Kidney glomerular epithelial cell (primary cell): ENCODE data around the gene DMRTC2.

Source experiments
- DNase-seq: peaks from one replicate; lab custom pipeline; 2025; lab: John Stamatoyannopoulos, UW

DMRTC2 gene

GRCh38 chr19:41847351-41848105 is 2.7 kb downstream of the DMRTC2 start:
- no peak for DNase-seq

GRCh38 chr19:41848666-41849065 is 3.8 kb downstream of the DMRTC2 start:
- DNase-seq, result no peak

DNA sequence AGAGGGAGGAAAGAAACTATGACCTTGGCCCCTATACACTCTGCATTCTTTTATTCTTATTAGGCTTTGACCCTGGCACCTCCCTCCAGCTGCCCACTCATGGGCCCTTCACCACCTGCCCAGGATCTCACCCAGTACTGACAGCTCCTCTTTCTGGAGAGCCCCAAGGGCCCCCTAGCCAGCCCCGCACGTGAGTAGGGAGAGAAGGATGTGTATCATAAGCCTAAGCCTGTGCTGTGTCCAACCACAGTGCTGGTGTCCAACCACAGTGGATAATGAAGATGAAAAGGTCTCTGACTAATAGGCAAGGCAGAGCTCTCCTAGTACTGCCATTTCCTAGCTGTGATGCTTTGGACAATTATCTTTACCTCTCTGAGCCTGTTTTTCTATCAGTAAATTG is 4.2 kb downstream of the DMRTC2 start:
- no peak for DNase-seq

DNA sequence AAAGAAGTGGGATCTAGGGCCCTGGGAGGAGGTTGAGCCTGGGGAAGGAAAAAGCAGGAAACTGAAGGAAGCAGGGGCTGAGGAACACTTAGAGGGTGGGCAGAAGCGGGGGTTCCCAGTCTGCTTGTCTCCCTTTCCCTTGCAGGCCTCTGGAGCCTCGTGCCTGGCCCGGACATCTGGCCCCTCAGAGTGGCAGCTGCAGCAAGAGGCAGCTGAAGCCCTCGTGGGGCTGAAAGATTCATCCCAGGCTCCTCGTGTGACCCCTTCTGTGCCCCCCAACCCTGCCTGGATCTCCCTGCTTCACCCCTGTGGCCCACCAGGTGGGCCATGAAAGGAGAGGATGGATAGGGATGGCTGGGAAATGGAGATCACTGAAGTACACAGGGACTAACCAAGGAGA is 5.5 kb downstream of the DMRTC2 start:
- no peak for DNase-seq

DNA sequence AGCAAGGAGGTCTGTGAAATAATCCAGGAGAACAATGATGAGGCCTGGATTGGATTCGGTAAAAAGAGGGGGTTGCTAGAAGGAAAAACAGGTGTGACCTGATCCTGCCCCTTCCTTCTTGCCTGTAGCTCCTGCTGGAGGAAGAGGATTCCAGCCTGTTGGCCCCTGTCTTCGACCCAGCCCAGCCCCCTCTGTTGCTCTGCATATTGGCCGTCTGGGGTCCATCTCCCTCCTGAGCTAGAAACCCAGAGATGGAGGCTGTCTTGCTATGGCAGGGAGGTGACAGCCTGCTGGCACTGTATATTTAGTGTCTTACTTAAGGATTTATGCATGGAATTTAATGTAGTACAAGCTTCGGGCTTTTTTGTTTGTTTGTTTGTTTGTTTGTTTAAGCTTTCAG is 6.6 kb downstream of the DMRTC2 start:
- DNase-seq, result no peak

GRCh38 chr19:41853344-41853743 is 8.5 kb downstream of the DMRTC2 start:
- DNase-seq, result no peak

- no peak for DNase-seq
Measured at GRCh38 chr19:41853768-41854167, 8.9 kb downstream of the DMRTC2 start.

DNA sequence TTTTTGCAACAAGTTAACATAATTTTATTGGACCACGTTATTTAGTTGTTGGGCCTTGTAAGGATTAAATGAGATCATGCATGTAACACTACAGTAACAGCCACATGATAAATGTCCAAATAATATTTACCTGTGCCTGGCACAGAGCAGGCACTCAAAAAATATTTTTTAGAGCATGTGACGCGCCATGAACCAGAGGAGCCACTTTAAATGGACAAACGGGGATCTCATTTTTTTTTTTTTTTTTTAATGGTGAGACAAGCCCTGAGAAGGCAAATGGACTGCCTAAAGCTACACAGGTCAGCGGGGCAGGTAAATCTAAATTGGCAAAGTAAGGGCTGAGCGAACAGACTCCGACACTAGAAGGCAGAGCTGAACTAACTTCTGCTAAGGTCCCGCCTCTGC is 14.4 kb downstream of the DMRTC2 start:
- DNase-seq, result no peak

- peak; percentile 97 for DNase-seq
Measured at GRCh38 chr19:41859618-41860418, 15.0 kb downstream of the DMRTC2 start, which contains the start of gene RPS19. RPS19 (plus strand) TSS chr19:41860255; CDS start chr19:41860775, 520 bp downstream.

DNA sequence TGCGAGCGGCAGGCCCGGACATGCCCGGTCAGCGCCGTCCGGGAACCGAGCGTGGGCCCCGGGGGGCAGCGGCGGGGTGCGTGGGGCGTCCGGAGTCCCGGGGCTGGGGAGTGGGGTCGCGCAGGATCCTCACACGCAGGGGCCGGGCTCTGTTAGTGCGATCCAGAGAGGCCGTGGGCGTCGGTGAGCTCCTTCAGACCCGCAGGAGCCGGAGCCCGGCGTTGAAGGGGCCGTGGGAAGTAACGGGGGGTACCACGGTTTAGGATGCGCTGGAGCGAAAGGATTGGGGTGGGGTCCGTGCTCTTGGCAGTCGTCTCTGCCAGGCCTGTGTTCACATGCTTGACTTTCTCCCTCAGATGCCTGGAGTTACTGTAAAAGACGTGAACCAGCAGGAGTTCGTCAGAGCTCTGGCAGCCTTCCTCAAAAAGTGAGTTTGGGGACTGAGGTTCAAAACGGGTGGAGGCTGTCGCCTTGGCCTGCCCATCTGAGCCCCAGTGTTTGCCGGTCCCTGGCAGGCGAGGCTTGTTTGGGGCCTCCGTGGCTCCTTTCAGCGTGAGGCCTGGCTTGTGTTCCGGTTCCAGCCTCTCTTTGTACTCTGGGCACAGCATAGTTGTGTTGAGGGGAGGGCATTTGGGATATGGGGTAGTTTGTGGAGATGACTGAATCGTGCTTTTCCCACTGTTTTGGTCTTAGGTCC is 15.7 kb downstream of the DMRTC2 start:
- no peak for DNase-seq

DNA sequence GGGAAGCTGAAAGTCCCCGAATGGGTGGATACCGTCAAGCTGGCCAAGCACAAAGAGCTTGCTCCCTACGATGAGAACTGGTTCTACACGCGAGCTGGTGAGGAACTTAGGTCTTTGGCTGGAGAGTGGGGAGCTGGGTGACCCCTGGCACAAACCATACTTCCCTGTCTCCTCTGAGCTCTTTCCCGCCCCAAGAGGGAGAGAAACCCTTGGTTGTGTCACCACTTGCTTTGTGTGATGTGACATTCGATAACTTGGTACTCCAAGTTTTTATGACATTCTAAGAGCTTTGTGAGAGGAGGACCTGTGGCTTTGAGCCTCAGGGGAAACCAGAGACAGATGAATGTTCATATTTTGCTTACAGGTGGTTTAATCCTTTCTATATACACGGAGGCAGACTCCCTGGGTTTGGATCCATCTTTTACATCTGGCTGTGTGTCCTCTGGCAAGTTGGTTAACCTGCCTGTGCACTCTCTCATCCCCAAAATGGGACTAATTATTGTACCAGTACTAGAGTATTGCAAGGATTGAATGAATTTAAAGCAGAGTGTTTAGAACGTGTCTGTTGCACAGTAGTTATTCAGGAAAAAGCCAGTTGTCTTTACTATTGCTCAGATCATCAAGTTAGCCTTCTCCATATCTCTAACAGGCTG is 16.4 kb downstream of the DMRTC2 start:
- DNase-seq, result no peak

DNA sequence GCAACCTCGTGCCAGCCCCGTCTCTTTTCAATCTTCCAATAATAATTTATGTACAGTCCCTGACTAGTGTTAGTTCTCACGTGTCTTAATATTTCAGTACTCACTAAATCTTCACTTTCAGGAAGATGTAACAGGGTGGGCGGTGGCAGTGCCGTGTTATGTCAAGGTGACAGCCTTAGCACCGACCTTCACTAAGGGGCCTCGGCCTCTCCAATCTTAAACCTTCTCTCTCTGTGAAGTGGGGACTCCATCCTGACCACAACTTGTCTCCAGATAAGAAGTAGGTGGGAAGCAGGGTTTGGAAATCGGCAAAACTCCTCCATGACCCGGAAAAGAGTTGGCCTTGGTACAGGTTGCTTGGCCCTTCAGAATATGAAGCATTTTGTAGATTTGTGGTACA is 17.0 kb downstream of the DMRTC2 start:
- no peak for DNase-seq

DNA sequence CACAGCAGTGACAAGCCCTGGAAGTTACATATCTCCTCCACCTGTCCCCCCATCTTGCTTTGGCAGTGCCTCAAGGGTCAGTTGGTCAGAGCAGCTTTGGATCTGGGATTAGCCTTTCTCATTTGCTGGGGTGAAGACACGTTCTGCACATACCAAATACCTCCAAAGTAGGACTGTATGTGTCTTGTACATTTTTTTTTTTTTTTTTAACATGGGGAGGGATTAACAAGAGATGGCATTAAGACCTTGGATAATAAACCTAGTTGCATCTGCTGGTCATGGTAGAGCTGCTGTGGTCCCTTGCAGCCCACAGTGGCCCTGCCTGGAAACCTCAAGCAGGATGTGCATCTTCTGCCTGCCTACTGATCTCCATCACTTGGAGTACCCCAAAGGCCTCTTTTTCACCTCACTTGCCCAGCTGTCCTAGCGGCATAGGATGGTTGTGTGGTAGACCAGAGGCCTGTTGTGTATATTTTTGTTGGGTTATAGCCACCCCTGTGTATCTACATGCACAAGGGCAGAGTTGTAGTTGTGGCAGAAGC is 17.7 kb downstream of the DMRTC2 start:
- DNase-seq, result no peak

DNA sequence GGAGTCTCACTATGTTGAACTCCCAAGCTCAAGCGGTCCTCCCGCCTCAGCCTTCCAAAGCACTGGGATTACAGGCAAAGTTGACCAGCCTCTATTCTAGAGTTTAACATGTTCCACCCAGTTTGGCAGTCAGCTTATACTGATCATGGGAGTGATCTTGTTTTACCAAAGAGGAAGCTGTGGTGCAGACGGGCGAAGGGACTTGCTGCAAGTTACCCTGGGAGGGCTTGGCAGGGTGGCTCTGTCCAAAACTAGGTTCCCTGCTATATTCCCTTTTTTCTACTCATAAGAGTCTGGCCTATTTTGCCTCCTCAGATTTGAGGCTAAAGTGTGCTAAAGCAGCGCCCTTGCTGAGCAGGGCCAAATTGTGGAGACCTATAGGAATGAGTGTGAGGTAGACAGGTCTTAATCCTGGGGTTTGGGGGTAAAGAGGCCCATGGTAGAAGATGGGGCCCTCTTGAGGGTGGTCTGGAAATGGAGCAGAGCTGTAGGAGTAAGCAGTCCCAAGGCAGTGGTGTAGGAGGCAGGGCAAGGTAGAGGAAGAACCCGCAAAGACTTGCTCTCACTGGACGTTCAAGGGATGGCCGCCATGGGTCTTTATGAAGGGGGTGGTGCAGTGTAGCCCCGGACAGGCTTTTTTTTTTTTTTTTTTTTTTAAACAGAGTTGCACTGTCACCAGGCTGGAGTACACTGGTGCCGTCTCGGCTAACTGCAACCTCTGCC is 18.5 kb downstream of the DMRTC2 start:
- DNase-seq, result no peak

DNA sequence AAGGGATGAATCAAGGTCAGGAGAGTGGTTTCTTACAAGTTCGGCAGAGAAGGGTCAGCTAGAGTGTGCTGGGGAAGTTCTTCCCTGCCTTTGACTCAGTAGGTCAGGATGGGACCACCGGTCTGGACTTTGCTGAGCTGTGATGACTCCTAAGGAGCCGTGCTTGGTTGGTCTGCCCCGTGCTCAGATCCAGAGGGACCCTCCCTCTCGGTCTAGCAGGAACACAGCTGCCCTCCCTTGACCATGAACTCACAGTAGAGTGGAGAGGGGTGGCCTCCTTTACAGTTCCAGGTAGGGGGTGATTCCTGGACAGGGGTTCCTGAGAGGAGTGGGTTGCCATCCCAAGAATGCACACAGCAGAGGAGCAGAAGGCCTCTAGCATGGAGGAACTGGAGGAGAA is 19.5 kb downstream of the DMRTC2 start:
- no peak for DNase-seq

- no peak for DNase-seq
Measured at GRCh38 chr19:41866284-41866683, 21.4 kb downstream of the DMRTC2 start.

DNA sequence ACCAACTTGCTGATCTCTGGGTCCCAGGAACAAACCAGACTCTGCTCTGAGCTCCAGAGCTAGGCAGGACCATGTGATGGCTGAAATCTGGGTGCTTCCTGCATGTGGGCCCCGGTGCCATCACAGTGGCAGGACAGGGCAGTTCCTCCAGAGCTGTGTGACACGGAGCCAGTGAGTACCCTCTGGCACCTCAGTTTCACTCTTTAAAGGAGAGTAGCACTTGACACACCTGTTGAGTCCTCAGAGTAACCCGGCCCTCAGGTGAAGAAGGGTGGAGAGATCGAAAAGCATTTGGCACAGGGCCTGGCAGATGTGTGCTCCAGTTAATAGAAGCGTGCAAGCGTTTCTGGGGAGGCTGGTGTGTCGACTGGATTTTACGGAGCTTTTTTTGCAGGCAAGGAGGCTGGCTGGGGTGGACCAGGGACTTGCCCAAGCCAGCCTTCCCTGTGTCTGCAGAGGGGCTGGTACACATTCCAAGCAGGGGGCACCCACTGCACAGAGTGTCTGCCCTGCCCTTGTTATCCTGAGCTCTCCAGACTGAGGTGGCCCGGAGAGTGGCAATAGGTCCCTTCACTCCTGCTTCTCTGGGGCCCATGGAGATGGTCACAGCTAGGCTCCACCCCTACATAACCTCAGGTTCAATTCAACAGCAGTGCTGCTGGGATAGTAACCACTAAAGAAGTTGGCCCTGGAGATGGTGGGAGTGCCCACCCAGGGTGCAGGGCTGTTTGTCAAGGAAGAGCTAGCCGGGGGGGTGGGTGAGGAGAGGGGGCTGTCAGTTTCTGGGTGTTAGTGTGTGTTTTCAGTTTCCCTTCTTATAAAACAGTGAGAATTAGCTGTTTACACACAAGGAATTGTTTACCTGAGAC is 23.5 kb downstream of the DMRTC2 start:
- DNase-seq, result no peak

DNA sequence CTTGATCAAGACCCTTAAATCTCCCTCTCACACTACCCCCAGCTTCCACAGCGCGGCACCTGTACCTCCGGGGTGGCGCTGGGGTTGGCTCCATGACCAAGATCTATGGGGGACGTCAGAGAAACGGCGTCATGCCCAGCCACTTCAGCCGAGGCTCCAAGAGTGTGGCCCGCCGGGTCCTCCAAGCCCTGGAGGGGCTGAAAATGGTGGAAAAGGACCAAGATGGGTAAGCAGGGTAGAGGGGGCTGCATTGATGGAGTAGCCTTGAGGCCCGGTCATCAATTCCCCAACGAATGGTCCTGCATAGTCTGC is 24.1 kb downstream of the DMRTC2 start:
- no peak for DNase-seq

- no peak for DNase-seq
Measured at GRCh38 chr19:41869374-41869955, 24.6 kb downstream of the DMRTC2 start.

DNA sequence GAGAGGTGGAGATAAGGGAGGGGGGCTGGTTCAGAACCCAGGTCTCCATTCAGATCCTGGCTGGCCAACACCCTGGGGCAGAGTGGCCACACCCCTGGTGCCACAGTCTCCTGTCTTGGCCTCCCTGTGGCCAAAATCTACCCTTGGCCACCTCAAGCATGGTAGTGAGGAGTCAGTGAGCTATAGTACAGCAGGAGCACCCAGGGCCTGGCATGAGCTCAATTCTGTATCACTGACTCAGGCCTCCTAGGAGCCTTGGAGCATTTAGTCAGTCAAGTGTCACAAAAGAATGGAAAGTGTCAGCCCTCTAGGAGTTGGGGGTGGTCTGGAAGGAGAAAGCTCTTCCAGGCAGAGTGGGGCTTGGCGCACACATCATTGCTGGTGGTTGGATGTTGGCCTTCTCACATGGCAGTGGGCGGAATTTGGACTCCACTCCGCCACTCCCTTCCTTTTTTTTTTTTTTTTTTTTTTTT is 25.6 kb downstream of the DMRTC2 start:
- no peak for DNase-seq
